Measurements from ENCODE around the gene FGGY. TPM values are rescaled to one million over a fixed set of nuclear protein-coding genes. Genes with fewer than 3 reads are reported as not detected.

FGGY gene
- total RNA-seq, 1 donor from 2014 or later = 31.2 TPM

DNA sequence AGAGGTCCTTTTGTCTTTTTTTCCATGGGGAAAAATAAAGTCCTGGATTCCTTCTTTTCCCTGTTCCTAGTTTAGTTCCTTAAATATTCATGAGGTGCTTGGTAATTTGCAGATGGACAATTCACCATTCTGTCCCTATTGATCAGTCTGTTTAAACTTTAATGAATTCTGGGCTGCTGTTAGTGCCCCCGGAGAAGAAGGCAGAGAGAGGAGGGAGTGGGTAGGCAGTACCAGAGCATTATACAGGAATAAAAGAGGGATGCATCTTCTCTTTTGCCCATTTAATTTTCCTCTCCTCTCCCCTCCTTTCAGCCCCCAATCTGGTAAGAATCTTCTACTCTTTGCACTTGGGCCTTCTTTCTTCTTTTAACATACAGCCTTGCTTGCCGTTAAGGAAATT lies 25.9 kb downstream of the FGGY start:
- Histone ChIP-seq H3K36me3 (no peaks in the 10 kb centered on the region), H3K4me3 (no peak overlapping the region), H3K9me3 (replicated peaks) (no peaks in the 10 kb centered on the region), H3K27ac (replicated peaks) (no peak overlapping the region), H3K4me1 (peaks cover 6% of the 10 kb centered on the region), H3K27me3 (ENCODE audit: low read depth) (no peaks in the 10 kb centered on the region)
- TF ChIP-seq, protein P1, sequence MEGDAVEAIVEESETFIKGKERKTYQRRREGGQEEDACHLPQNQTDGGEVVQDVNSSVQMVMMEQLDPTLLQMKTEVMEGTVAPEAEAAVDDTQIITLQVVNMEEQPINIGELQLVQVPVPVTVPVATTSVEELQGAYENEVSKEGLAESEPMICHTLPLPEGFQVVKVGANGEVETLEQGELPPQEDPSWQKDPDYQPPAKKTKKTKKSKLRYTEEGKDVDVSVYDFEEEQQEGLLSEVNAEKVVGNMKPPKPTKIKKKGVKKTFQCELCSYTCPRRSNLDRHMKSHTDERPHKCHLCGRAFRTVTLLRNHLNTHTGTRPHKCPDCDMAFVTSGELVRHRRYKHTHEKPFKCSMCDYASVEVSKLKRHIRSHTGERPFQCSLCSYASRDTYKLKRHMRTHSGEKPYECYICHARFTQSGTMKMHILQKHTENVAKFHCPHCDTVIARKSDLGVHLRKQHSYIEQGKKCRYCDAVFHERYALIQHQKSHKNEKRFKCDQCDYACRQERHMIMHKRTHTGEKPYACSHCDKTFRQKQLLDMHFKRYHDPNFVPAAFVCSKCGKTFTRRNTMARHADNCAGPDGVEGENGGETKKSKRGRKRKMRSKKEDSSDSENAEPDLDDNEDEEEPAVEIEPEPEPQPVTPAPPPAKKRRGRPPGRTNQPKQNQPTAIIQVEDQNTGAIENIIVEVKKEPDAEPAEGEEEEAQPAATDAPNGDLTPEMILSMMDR (IDR thresholded peaks at IDR 0.05; ENCODE audit: borderline replicate concordance) = no peak
- intact Hi-C loops (cut with micrococcal nuclease) = no loop called here
- no peak for DNase-seq

DNA sequence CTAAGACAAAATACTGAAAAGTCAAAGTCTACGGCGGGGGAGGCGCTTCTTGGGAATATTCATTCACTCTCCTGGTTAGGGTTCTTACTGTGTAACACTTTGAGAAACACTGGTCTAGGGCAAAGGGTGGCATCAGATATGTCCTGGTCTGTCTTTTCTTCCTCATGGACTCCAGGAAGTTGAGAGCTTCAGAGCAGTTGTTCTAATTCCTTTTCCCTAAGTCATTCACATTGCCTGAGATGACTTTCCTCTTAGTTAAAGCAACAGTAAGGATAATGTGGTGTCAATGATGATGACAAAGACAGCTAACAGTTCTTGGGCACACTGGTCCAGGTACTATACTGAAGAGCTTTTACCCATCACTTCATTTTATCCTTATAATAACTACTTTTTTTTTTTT lies 27.0 kb downstream of the FGGY start:
- intact Hi-C loops (cut with micrococcal nuclease) = no loop called here
- H3K27me3 ChIP-seq (ENCODE audit: low read depth) = no peaks in the 10 kb centered on the region
- H3K36me3 ChIP-seq = no peaks in the 10 kb centered on the region
- H3K4me1 ChIP-seq = no peaks in the 10 kb centered on the region
- no peaks in the 10 kb centered on the region for H3K9me3 ChIP-seq (replicated peaks)
- TF ChIP-seq, protein P1 (IDR thresholded peaks at IDR 0.05; ENCODE audit: borderline replicate concordance) = no peak
- DNase-seq = no peak
- H3K4me3 ChIP-seq = no peak overlapping the region
- no peak overlapping the region for H3K27ac ChIP-seq (replicated peaks)

DNA sequence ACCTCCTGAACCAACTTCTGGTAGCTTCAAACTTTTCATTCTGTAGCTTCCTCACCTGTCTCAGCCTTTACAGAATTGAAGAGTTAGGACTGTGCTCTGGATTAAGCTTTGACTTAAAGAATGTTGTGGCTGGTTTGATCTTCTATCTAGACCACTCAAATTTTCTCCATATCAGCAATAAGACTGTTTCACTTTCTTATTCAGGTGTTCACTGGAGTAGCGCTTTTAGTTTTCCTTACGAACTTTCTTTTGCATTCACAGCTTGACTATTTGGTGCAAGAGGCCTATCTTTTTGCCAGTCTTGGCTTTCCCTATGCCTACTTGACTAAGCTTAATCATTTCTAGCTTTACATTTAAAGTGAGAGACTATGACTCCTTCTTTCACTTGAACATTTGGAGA lies 31.5 kb downstream of the FGGY start:
- no peaks in the 10 kb centered on the region for H3K4me1 ChIP-seq
- no peaks in the 10 kb centered on the region for H3K36me3 ChIP-seq
- DNase-seq = no peak
- H3K27me3 ChIP-seq (ENCODE audit: low read depth) = no peaks in the 10 kb centered on the region
- no peak overlapping the region for H3K4me3 ChIP-seq
- TF ChIP-seq, protein P1 (IDR thresholded peaks at IDR 0.05; ENCODE audit: borderline replicate concordance) = no peak
- intact Hi-C loops (cut with micrococcal nuclease) = no loop called here
- H3K27ac ChIP-seq (replicated peaks) = no peak overlapping the region
- no peaks in the 10 kb centered on the region for H3K9me3 ChIP-seq (replicated peaks)

DNA sequence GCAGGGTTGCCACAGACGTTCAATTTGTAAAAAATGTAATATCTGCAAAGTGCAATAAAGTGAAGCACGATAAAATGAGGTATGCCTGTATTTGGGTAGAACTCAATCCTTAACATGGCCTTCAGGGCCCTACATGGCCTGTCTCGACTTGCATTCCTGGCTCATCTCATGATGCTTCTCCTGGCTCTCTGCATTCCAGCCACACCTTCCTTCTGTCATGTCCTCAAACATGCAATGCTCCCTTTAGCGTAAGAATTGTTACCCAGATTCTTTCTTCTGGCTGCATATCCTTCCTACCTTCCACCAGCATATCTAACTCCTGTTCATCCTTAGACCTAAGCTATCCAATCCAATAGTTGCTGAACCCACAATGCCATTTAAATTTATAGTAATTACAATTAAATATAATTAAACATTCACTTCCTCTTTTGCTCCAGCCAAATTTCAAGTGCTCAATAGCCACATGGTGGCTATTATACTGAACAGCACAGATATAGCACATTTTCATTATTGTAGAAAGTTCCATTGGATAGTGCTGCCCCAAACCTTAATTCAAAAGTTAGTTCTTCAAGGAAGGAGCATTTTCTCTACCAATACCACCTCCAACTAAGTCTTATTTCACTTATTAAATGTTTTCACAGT lies 32.6 kb downstream of the FGGY start:
- intact Hi-C loops (cut with micrococcal nuclease) = no loop called here
- Histone ChIP-seq H3K9me3 (replicated peaks) (no peaks in the 10 kb centered on the region), H3K27ac (replicated peaks) (no peak overlapping the region), H3K4me1 (no peaks in the 10 kb centered on the region), H3K27me3 (ENCODE audit: low read depth) (no peaks in the 10 kb centered on the region), H3K36me3 (no peaks in the 10 kb centered on the region), H3K4me3 (no peak overlapping the region)
- TF ChIP-seq, protein P1 (IDR thresholded peaks at IDR 0.05; ENCODE audit: borderline replicate concordance) = no peak
- DNase-seq = no peak

DNA sequence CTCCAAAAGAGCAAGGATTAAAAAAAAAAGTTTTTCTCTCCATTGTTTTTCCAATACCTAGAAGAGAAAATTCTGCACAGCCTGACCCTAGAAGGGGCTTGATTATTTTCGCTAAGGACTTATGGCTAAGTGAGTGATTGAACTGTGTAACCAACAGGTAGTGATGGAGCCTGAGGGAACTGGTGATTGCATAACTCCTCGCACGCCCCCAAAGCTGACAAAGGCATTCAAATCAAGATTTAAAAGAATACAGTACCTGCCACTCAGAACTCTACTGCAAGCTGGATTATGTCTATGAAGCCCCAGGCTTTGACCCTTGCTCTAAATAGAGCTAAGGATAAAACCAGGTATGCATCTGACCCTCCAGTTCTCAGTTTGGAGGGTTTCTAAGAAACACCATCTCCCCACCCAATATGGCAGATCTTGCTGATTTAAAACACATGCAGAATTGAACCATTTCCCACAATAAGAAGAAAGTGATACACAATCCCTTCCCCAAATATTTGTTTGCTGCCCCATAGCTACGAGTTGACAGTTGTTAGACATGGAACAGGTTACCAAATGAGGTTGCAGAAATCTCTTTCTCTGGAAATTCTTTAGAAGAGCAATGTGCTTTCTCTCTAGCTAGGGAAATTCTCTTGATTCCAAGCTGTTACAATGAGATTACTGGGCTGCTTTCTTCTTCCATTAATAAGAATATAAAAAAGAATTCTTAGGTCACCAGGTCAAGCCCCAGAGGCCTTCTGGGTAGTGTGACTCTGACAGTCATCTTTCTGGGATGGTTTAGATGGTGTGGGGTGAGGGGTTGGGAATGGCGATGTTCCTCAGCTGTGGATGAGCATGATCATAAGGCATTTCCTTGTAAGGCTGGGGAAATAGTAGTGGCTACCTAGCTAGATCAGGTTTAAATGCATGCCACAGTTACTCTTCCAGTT lies 35.1 kb downstream of the FGGY start:
- Histone ChIP-seq H3K4me3 (no peak overlapping the region), H3K9me3 (replicated peaks) (no peaks in the 10 kb centered on the region), H3K27ac (replicated peaks) (no peak overlapping the region), H3K36me3 (no peaks in the 10 kb centered on the region), H3K4me1 (no peaks in the 10 kb centered on the region), H3K27me3 (ENCODE audit: low read depth) (no peaks in the 10 kb centered on the region)
- intact Hi-C loops (cut with micrococcal nuclease) = no loop called here
- TF ChIP-seq, protein P1 (IDR thresholded peaks at IDR 0.05; ENCODE audit: borderline replicate concordance) = no peak
- no peak for DNase-seq

Measured in left ventricle myocardium inferior (tissue), 1 donor.